Measurements from ENCODE around the gene VCP. TPM values are rescaled to one million over a fixed set of nuclear protein-coding genes. Genes with fewer than 3 reads are reported as not detected.

The VCP gene
- total and polyA plus RNA-seq, 2 experiments from 2014 or later, result 130 to 408 TPM

GRCh38 chr9:35054185-35054835, 18.1 kb downstream of the VCP start:
- no peaks in the 10 kb centered on the region for H3K9me3 Mint-ChIP-seq
- H3K4me3 Mint-ChIP-seq, result no peak overlapping the region
- ATAC-seq (no peak), DNase-seq (ENCODE audit: low spot score) (no peak)
- no peaks in the 10 kb centered on the region; the same call in 1 of the 2 replicates for H3K79me2 ChIP-seq (replicated peaks; ENCODE audit: insufficient read depth)
- H3K27ac Mint-ChIP-seq, result no peak overlapping the region; the same call in 1 of the 2 replicates
- H3K9me2 ChIP-seq (ENCODE audit: insufficient read depth), result no peaks in the 10 kb centered on the region
- no peaks in the 10 kb centered on the region for H3K4me1 Mint-ChIP-seq
- H2AFZ ChIP-seq, result no peak overlapping the region
- H3K4me3 ChIP-seq, result no peak overlapping the region
- H3K36me3 ChIP-seq (ENCODE audit: insufficient read depth), result peaks cover 52% of the 10 kb centered on the region
- H3K27ac ChIP-seq (ENCODE audit: low read depth), result no peak overlapping the region
- no peaks in the 10 kb centered on the region for H3K27me3 ChIP-seq (ENCODE audit: insufficient read depth)
- TF ChIP-seq EZH2 (IDR thresholded peaks at IDR 0.05; ENCODE audit: low read depth, unreplicated experiment), result no peak
- no peak for TF ChIP-seq CREB1 (CRISPR knock-in tag; IDR thresholded peaks at IDR 0.05; ENCODE audit: low read depth)
- no peak for TF ChIP-seq NANOG (IDR thresholded peaks at IDR 0.05; ENCODE audit: borderline replicate concordance)
- TF ChIP-seq JUNB (IDR thresholded peaks at IDR 0.05; ENCODE audit: unreplicated experiment), result no peak
- TF ChIP-seq, protein P1, sequence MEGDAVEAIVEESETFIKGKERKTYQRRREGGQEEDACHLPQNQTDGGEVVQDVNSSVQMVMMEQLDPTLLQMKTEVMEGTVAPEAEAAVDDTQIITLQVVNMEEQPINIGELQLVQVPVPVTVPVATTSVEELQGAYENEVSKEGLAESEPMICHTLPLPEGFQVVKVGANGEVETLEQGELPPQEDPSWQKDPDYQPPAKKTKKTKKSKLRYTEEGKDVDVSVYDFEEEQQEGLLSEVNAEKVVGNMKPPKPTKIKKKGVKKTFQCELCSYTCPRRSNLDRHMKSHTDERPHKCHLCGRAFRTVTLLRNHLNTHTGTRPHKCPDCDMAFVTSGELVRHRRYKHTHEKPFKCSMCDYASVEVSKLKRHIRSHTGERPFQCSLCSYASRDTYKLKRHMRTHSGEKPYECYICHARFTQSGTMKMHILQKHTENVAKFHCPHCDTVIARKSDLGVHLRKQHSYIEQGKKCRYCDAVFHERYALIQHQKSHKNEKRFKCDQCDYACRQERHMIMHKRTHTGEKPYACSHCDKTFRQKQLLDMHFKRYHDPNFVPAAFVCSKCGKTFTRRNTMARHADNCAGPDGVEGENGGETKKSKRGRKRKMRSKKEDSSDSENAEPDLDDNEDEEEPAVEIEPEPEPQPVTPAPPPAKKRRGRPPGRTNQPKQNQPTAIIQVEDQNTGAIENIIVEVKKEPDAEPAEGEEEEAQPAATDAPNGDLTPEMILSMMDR (conservative IDR thresholded peaks at IDR 0.05; ENCODE audit: low read depth in 2 of 2), result no peak
- TF ChIP-seq ZNF462 (CRISPR knock-in tag; IDR thresholded peaks at IDR 0.05), result no peak
- no peak for TF ChIP-seq ETS1 (IDR thresholded peaks at IDR 0.05)
- H3K4me1 ChIP-seq (ENCODE audit: insufficient read depth), result no peaks in the 10 kb centered on the region
- H3K36me3 Mint-ChIP-seq (ENCODE audit: low read depth), result peaks cover 84% of the 10 kb centered on the region
- H3K27me3 Mint-ChIP-seq (ENCODE audit: insufficient read depth, low read depth, poor library complexity), result peaks cover 2% of the 10 kb centered on the region
- H3K4me2 ChIP-seq, result no peak overlapping the region
- peaks cover 30% of the 10 kb centered on the region for H3F3A ChIP-seq (replicated peaks; ENCODE audit: low read depth)
- peaks cover 11% of the 10 kb centered on the region for H4K20me1 ChIP-seq (replicated peaks; ENCODE audit: insufficient read depth)
